NCI-H2081 (cell line): ENCODE measurements around the gene LTBP2.

Experiments used
- DNase-seq, 2 experiments: peaks; one replicate each; lab custom pipeline; 2025; lab: John Stamatoyannopoulos, UW

The LTBP2 gene

DNA sequence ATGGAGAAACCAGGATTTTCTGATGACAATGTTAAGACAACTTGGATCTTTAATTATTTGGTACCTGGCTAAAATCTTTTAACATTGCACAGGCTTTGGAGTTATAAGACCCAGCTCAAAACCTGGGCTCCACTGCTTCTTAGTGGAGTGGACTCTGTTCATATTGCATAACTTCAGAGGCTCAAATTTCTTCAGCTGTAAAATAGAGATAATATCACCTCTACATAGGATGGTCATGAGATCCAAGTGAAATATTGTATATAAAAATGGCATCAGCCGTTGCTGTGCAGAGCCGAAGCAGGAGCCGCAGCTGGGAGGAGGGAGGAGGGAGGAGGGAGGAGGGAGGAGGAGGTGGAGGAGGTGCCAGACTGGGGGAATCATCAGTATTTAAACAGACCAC lies 129.5 kb downstream of the LTBP2 start:
- DNase-seq: no peak

DNA sequence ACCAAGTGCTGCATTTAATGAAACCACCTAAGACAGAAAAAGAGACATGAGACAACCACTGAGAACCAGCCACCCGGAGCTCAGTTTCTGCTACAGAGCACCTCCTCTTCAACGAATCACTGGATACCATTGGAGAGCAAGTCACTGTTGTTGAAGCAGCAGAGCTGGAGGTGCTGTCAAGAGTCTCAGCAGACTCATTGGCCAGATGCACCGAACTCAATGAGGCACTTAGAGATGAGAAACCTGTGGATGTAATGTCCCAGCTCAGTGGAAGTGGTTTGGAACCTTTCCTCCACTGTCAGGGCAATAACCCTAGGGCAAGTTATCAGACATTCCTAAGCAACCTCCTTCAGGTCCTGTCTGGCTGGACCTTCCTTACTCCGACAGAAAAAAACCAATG lies 132.0 kb downstream of the LTBP2 start:
- DNase-seq: no peak

GRCh38 chr14:74478996-74479635 lies 132.9 kb downstream of the LTBP2 start:
- peak; percentile 18 to 20 for DNase-seq

DNA sequence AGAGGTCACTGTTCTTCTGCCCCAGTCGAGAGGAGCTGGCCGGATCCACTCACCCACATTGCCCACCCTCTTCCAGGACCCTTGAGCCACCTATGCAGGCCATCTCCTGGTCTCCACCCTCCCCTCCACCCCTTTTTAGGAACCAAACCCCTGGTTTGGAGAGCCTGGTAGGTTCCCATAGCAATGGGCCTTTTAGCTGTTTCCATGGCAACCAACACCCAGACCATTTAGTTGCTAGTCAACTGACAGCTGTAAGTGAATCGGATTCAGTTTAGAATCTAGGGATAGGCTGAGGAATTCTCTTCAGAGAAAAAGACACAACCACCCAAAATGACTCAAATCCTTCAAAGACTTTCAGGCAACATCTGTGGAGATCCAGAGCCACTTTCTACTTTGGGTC lies 135.4 kb downstream of the LTBP2 start:
- DNase-seq: no peak

- no peak for DNase-seq
Observed at GRCh38 chr14:74476107-74476506, 135.9 kb downstream of the LTBP2 start.

- no peak for DNase-seq
Observed at GRCh38 chr14:74475678-74476077, 136.4 kb downstream of the LTBP2 start.

- DNase-seq: no peak
Observed at GRCh38 chr14:74474376-74474775, 137.7 kb downstream of the LTBP2 start.

- no peak for DNase-seq
Observed at GRCh38 chr14:74472601-74473000, 139.4 kb downstream of the LTBP2 start.

DNA sequence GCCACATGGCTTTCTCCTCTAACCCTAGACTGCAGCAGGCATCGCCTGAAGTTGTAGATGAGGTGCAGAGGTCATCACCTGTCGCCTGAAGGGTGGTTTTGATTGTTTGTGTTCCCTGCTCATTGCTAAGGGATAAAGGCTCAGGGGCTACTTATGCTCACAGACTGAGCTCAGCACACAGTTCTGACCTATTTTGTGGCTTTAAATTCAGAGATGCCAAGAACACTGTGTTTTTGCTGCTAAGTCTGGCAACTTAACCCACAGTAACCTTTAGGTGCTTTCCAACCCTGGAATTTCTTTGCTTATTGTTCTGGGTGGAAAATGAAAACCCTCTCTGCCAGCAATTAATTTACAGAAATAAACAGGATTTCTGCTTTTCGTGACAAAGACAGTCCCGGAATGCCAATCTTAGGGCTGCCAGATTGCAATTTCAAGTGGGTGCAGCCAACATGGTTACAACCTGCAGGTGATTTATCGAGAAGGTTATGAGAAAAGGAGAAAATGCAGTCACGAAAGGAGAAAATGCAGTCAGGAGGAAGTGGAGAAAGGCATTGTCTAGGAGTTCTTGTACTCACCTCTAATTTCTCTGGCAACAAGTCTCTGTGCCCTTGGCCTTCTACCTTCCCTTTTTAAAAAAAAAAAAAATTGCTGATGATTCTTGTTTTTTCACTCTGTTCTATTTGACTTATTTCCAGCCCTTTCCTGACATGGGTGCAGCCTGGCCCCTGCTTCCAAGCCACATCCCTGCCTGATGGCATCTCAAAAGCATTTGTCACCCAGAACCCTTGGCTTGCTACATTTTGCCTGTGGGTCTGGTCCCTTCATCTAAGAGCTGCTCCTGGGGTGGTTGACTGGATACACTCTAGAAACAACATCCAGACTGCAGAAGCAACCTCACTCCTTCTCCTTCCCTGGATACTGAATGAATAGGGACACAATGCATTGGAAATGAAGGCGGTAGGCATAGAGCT lies 142.2 kb downstream of the LTBP2 start:
- DNase-seq: no peak

GRCh38 chr14:74468513-74468912 lies 143.5 kb downstream of the LTBP2 start:
- DNase-seq: no peak

DNA sequence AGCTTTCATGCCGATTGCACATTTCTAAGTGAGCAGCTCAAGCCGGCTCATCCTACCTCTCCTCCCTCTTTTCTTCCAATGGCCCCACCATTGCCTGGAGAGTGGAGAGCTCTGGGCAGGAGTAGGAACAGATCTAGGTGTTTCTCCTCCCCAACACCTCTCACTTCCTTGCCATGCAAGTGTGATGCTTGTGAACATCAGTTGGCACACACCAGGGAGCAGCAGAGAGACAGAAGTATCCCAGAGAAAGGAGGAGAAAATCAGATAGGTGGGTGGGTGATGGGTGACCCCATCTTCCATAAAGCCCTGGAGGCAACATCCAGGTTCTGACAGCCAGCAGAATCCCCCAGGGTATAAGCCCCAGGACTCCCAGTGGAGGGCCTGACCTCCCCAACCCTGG lies 146.7 kb downstream of the LTBP2 start:
- no peak for DNase-seq

DNA sequence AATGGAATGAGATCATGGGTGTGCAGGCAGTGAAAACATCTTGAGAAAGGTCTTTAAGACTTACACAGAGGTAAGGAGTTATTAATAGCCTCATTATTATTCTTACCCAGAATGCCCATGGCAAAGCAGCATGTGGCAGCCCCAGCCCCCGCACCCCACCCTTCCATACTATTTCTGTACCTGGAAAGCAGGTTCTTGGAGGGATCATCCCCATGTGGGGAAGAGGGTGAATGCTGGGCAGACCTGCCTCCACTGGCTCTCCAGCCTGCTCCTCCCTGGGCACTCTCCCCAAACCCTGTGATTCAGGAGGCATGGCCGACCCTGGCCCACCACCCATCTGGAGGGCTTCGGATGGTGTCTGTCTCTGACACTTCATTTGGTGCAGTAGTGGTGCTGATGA lies 147.3 kb downstream of the LTBP2 start:
- DNase-seq: no peak

GRCh38 chr14:74463697-74464096 lies 148.3 kb downstream of the LTBP2 start:
- no peak for DNase-seq

DNA sequence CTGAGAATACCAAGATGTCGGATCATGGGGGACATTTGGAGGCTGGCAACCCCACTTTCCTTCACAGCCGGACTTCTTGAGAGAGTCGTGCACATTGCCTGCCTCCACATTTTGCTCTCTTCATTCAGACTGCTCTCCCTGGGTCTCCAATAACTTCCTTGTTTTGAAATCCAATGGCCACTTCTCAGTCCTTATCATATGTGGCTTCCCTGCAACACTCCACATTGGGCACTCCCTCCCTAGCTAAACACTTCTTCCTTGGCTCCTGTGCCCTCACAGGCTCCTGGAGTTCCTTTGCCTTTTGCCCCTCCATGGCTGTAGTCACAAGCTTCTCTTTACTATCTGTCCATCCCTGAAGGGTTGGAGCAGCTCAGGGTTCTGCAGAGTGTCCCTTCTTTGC lies 149.0 kb downstream of the LTBP2 start:
- no peak for DNase-seq

DNA sequence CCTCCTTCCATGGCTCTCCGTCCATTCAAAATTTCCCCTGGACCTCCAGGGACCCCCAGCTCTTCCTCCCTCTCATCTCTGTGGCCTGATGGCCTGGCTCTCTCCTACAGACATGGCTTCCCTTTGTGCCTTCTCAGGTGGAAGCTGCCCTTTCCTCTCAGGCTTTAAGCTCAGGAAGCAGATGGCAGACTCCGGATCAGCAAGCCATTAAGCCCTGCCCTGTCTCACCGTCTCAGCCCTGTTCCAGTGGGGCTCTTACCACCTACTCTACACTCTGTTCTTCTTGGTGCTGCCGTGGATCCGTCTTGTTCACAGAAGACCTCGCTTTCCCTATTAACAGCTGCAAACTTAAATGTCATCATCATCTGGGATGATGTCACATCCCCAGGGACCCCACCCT lies 152.1 kb downstream of the LTBP2 start:
- no peak for DNase-seq

DNA sequence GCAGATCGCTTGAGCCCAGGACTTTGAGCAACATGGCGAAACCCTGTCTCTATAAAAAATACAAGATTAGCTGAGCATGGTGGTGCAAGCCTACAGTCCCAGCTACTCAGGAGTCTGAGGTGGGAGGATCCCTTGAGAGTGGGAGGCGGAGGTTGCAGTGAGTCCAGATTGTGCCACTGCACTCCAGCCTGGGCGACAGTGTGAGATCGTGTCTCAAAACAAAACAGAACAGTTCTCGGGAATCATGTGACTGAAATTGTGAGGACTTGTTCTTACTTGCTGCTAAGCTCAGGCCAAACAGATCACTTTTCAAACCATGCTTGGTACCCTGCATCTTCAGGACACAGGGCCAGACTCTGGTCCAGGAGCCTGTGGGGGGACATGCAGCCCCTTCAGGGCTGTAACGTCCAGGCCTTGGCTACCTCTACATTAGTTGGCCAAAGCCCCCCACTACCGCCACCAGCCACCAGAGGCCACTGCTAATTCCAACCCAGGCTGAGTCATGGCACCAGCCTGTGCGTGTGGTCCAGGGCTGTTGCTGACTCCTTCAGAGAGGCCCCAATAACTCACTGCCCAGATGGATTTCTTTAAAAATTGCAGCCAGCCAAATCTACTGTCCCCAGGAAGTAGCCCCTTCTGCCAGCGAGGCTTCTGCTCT lies 152.6 kb downstream of the LTBP2 start:
- DNase-seq: no peak

DNA sequence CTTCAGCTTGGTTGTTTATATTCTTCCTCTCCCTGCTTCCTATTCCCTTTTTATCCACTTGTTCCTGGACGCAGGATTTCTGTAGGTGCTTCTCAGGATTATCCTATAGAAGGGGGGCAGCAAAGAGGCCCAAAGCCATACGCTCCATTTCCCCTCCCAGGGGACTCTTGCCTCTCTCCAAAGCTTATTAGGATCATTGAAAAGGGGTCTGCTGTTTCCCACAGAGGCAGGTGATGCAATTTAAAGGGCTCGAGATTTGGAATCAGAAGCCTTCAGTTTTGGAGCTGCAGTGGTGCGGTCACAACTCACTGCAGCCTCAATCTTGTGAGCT lies 154.5 kb downstream of the LTBP2 start:
- no peak for DNase-seq

DNA sequence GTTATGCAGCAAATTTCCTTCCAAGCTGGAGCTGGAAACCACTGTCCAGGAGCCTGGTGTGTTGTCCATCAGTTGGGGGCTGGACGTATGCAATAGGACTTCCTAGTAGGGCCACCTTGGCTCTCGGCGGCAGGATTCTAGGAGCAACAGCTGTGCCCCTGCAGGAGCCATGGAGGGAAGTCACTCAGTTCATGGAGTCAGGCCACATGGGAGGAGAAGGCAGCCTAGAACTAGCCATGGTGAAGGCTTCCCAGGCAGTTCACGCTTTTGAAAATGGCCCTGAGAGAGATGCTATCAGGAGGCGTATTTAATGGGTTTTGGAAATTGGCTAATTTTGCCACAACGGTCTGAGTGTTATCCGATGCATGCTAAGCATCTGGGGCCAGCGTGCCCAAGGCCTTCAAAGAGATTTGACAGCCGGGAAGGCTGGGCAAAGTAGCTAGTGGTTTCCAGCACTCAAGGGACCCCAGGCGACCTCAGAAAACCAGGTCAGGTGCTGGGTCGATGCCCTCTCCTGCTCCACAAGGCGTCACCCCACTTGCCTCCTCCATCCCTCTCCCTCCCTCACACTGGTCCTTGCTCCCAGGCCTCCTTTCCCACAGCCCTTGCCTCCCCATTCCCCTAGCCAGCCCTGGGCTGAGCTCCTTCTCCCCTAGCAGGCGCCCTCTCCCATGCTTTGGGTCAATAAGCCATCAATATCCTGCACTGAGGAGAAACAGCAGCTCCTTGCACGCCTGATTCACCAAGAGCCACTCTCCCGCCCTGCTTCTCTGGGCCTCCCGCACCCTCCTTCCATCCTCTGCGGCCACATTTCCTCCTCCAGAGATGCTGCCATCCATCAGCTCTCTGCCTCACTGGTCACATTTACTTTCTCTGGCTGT lies 155.1 kb downstream of the LTBP2 start:
- DNase-seq: no peak

DNA sequence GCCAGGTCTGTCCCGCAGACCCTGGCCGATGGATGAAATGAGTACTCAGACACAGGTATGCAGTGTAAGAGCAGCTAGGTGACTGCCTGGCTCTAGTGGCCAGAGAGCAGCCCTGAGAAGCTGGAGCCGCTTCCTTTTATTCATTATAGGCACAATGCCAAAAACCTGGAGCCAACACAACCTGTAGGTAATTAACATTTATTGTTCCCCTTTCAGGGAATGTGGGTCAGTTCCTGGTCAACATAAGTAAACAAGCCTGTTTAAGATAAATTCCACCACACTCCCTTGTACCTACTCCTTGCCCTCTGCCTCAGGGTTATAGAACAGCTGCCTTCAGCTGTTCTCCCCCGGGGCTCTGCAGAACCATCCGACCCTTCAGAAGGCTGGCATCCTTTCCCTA lies 157.6 kb downstream of the LTBP2 start:
- DNase-seq: peak in 1 of 2 experiments; percentile 30
